Activated T-helper 9 cell treated with anti-CD3 and anti-CD28 coated beads, Interleukin-2, amount 50 U/mL, for 16 hours (primary cell): ENCODE measurements around the gene DNAI1.

Source experiments
- DNase-seq: peaks from one replicate; pipeline ENCODE4 v3.0.0-alpha.2; 2020; ENCODE audit warnings: low read depth

Gene DNAI1

DNA sequence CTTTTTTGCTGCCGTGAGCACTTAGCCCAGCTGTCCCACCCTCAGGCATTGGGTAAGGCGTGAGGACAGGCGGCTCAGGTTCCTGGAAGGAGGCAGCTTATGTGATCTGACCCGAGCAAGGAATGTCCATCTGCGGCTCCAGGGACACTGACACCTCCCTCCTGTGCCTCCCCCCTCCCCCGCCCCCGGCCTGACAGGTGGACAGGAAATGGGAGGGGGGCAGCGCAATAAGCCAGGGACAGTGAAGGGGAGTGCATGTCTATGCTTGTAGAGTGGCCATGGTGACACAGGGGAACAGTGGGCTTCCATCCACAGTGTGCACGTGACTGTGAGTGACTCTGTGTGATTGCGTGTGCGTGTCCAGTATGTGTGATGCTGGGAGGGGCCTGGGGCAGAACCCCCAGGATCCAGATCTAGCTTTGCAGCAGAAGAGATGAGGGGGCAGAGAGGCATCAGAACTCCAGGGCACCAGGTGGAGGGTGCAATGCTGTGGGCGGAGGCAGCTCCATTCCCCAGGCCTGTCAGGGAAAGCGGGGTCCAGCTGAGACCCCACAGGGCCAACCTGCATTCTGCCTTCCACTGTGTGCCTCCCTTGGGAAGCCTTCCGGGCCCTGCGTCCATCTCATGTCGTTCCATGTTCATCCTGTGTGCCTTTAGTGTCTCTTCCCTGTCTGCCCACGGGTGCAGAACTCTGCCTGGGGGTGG lies 100.5 kb downstream of the DNAI1 start:
- DNase-seq = no peak

DNA sequence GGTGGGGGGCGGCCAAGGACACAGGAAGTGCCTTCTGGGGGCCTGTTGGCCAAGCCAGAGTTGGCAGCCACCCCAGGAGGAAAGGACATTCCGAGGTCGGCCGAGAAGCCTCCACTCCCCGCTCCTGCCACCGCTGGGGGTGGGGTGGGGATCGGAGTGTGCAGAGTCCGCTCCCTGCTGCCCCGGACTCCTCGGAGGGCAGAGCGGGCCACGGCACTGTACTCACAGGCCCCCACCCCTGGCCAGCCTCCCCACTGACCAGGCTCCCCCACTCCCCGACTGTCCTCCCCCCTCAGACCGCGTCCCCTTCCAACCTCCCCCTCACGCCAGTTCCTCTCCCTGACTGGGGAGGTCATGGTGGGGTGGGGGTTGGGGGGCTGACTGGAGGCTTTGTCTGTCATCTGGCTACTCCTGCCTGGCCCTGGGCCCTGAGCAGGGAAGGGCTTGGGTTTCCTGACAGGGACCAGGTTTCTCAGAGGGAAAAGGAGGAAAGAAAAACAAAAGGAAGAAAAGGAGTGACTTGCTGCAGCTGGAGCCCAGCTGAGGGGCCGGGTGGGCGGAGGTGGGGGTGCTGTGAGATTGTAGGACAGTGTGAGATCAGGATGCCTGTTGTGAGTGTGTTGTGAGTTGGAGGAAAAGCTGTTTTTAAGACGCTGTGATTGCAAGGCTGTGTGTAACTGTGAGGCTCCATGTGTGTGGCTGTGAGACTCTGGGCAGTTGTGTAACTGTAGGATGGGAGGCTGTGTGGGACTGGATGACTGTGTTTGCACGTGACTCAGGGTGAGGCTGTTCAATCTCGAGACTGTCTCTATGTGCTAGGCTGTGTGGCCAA lies 101.2 kb downstream of the DNAI1 start:
- no peak for DNase-seq

- no peak for DNase-seq
These were observed 102.1 kb downstream of the DNAI1 start for GRCh38 chr9:34560599-34561214.

DNA sequence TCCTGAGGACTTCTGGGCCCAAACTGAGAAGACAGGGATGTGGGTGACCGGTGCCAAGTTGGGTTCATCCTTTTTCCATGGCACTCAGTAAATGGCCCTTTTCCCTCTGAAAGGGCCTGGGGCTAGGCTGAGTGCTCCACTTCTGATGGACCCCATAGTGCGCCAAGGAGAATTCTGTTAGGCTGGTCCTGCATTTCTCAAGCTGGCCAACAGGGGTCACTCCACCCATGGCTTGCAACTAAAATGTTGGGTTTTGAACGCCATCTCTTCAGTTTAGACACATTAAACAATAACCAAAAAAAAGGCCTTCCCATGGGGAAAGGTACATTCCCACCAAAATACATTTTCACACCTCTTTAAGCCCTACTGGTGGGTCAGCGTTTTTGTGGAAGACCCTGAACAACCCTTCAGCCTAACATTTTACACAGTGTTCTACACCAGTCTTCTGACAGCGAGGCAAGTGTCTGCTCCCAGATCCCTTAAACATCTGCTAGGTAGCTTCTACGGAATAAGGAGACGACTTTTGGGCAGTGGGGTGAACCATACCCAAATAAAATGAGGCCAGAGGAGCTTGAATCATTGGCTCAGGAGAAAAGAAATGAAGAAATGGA lies 103.6 kb downstream of the DNAI1 start:
- no peak for DNase-seq

GRCh38 chr9:34563262-34563661 lies 104.7 kb downstream of the DNAI1 start:
- DNase-seq = no peak

GRCh38 chr9:34564617-34565016 lies 106.0 kb downstream of the DNAI1 start:
- DNase-seq = no peak

DNA sequence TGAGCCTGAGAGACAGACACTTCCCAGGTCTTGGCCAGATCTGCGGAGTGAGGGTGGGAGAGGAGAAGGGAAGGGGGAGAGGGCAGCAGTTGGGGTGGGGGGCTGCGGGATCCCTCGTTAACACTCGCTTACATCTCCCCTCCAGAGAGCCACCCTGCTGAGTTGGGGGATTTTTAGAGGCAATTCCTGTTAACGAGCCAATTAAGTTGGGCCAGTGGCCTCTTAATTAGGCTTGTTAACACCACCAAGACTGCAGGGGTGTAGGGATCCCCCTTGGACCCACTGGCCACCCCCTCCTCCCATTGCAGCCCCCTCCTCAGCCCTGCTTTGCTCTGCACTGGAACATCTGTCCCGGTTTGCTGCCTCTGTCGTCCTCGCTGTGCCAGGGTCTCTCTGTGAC lies 107.3 kb downstream of the DNAI1 start:
- no peak for DNase-seq

- no peak for DNase-seq
These were observed 107.7 kb downstream of the DNAI1 start for GRCh38 chr9:34566322-34566721.

GRCh38 chr9:34566972-34567371 lies 108.4 kb downstream of the DNAI1 start:
- no peak for DNase-seq

GRCh38 chr9:34568133-34568532 lies 109.5 kb downstream of the DNAI1 start:
- no peak for DNase-seq

- no peak for DNase-seq
These were observed 110.2 kb downstream of the DNAI1 start for GRCh38 chr9:34568774-34569173.

- DNase-seq = no peak
These were observed 111.8 kb downstream of the DNAI1 start for GRCh38 chr9:34570376-34570775.
